Duodenal mucosa (tissue), 2 donors: ENCODE measurements around the gene PHACTR1.
"Not testable (repeated sequence)": the region's sequence is repeated elsewhere in the genome, so short reads cannot be mapped to it uniquely, and the experiment has no call there.

Experiments
- H3K27ac ChIP-seq: one replicate; pipeline ENCODE4 v1.7.0; 2013; ENCODE audit warnings: low read depth, low read length
- H3K27me3 ChIP-seq, 2 donors: one replicate each; pipeline ENCODE4 v1.7.0; 2013; ENCODE audit warnings: low read length in 2 of 2, control low read depth in 1 of 2; ENCODE audit not compliant: insufficient read depth in 2 of 2, control insufficient read depth in 1 of 2
- H3K36me3 ChIP-seq, 2 donors: one replicate each; pipeline ENCODE4 v1.7.0; 2013; ENCODE audit warnings: low read length in 2 of 2, control low read depth in 1 of 2; ENCODE audit not compliant: insufficient read depth in 2 of 2, control insufficient read depth in 1 of 2
- H3K4me1 ChIP-seq, 2 donors: one replicate each; pipeline ENCODE4 v1.7.0; 2013; ENCODE audit warnings: low read length in 2 of 2, control low read depth in 1 of 2; ENCODE audit not compliant: insufficient read depth in 2 of 2, control insufficient read depth in 1 of 2
- H3K4me3 ChIP-seq, 2 donors: one replicate each; pipeline ENCODE4 v1.7.0; 2013; ENCODE audit warnings: low read length in 2 of 2, low read depth in 1 of 2
- H3K9ac ChIP-seq, 2 donors: one replicate each; pipeline ENCODE4 v1.7.0; 2013; ENCODE audit warnings: low read length in 2 of 2, low read depth in 1 of 2
- H3K9me3 ChIP-seq, 2 donors: one replicate each; pipeline ENCODE4 v1.7.0; 2013; ENCODE audit warnings: low read length in 2 of 2, control low read depth in 1 of 2; ENCODE audit not compliant: control insufficient read depth in 1 of 2

PHACTR1 gene

DNA sequence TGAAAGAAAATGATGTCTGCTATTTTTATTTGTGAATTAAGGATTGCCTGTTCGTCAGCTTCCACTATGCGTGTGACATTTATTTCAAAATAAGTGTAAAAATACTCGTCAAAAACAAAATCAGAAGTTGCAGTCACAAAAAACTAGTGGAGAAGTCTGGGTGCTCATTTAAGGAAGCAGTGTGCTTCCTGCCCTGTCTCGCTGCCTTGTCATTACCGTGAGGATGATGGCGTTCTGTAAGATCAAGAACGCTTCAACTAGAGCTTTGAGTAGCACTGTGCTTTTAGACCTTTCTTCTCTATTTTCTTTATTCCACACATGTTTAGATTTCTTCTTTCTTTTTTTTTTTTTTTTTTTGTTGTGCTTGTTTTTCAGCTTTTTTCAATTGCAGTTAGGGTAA is 424.8 kb downstream of the PHACTR1 start:
- Histone ChIP-seq H3K4me3 (no peak overlapping the region), H3K36me3 (no peaks in the 10 kb centered on the region), H3K9ac (no peak overlapping the region), H3K4me1 (peaks cover under 1 to 16% of the 10 kb centered on the region in 2 donors), H3K27me3 (no peaks in the 10 kb centered on the region), H3K9me3 (no peaks in the 10 kb centered on the region), H3K27ac (no peak overlapping the region)

GRCh38 chr6:13142611-13143010 is 426.0 kb downstream of the PHACTR1 start:
- no peaks in the 10 kb centered on the region for H3K36me3 ChIP-seq

DNA sequence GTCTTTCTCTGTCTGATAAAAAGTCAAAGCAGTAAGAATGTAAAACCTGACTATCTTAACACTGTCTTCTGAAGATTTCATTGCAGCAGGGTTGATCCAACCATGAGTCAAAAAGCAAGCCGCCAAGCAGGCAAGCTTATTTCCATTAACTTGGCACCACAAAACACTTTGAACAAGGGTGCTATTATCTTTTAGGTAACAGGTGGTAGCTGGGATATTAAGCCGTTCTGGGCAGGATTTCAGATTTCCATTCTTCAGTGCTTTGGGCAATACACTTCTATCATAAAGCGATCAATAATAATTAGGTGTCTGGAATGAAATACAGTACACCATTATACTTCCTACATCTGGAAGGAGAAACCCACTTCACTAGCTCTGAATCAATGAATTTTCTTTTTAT is 429.9 kb downstream of the PHACTR1 start:
- H3K4me3 ChIP-seq: peak overlapping the region in 1 of 2 donors; percentile 42
- no peak overlapping the region for H3K9ac ChIP-seq
- peaks cover 8 to 28% of the 10 kb centered on the region in 2 donors for H3K4me1 ChIP-seq
- no peaks in the 10 kb centered on the region for H3K9me3 ChIP-seq
- no peaks in the 10 kb centered on the region for H3K36me3 ChIP-seq
- no peaks in the 10 kb centered on the region for H3K27me3 ChIP-seq
- no peak overlapping the region for H3K27ac ChIP-seq

More at GRCh38 chr6:13142611-13143010, 426.0 kb downstream of the PHACTR1 start:
- H3K27me3 ChIP-seq: no peaks in the 10 kb centered on the region
- H3K4me3 ChIP-seq: no peak overlapping the region
- no peak overlapping the region for H3K9ac ChIP-seq
- H3K9me3 ChIP-seq: no peaks in the 10 kb centered on the region
- peaks cover 8 to 28% of the 10 kb centered on the region in 2 donors for H3K4me1 ChIP-seq
- no peak overlapping the region for H3K27ac ChIP-seq

DNA sequence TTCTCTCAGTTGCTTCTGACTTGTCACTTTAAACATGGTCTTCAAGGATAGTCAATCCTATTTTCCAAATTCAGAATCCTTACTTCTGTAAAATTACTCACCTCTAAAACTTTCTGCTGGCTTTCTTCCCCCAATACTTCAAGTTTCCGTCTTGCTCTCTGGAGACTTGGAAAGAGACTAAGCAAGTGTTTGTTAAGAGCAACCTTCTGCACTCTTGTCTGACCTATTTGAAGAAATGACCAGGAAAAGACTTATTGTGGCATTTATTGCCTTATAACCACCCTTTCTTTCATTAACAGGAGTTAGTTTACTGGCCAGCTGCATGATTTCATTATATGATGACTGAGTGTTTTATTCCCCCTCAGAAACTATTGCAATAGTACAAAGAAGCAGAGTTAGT is 430.8 kb downstream of the PHACTR1 start:
- H3K9me3 ChIP-seq: no peaks in the 10 kb centered on the region
- H3K27me3 ChIP-seq: no peaks in the 10 kb centered on the region
- H3K27ac ChIP-seq: no peak overlapping the region
- H3K36me3 ChIP-seq: no peaks in the 10 kb centered on the region
- peaks cover 8 to 28% of the 10 kb centered on the region in 2 donors for H3K4me1 ChIP-seq
- peak overlapping the region in 1 of 2 donors; percentile 42 for H3K4me3 ChIP-seq
- no peak overlapping the region for H3K9ac ChIP-seq

GRCh38 chr6:13147782-13148181 is 431.2 kb downstream of the PHACTR1 start:
- Histone ChIP-seq H3K36me3 (no peaks in the 10 kb centered on the region), H3K9me3 (no peaks in the 10 kb centered on the region), H3K4me3 (no peak overlapping the region), H3K27me3 (no peaks in the 10 kb centered on the region), H3K4me1 (peaks cover 8 to 28% of the 10 kb centered on the region in 2 donors), H3K27ac (no peak overlapping the region), H3K9ac (no peak overlapping the region)

DNA sequence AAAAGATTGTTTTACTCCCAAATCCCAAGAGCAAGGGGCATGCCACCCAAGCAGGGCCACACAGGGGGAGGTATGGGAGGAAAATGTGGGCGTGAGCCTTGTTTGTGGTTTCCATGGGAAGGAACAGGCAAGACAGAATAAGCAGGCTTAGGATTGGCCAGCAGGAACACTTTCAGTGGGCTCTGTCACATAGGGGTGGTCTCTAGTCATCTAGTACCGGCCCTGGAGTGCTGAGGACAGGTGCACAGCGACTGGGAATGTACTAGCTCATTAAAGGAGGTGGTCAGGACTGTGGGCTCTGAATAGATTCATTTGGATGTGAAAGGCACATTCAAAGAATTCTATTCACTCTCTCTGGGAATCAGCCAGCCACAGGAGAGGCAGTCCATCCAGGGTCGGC is 436.2 kb downstream of the PHACTR1 start:
- no peaks in the 10 kb centered on the region for H3K36me3 ChIP-seq
- no peaks in the 10 kb centered on the region for H3K27me3 ChIP-seq
- H3K4me1 ChIP-seq: no peaks in the 10 kb centered on the region
- H3K9ac ChIP-seq: no peak overlapping the region
- H3K4me3 ChIP-seq: no peak overlapping the region
- no peak overlapping the region for H3K27ac ChIP-seq
- no peaks in the 10 kb centered on the region for H3K9me3 ChIP-seq

- H3K27ac ChIP-seq: no peak overlapping the region
- no peaks in the 10 kb centered on the region for H3K36me3 ChIP-seq
These were observed 439.8 kb downstream of the PHACTR1 start for GRCh38 chr6:13156381-13156780.

DNA sequence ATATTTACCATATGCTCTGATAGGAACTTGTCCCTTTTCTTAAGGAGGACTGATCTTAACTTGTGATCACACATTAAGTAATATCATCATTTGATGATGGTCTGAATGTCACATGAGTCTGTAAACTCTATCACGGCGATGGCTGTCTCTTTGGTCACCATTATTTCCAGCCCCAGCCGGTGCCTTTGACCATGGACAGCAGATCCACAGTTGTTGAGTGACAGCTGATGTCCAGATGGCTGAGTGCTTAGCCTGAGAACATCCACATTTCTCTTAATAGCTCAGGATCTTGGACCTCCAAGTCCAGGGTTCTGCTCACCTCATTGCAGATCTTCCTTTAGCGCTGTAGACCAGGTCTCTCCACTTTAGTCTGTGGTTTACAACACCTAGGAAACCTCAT is 440.7 kb downstream of the PHACTR1 start:
- Histone ChIP-seq H3K9ac (no peak overlapping the region), H3K4me3 (no peak overlapping the region), H3K9me3 (no peaks in the 10 kb centered on the region), H3K36me3 (no peaks in the 10 kb centered on the region), H3K27me3 (no peaks in the 10 kb centered on the region), H3K4me1 (no peaks in the 10 kb centered on the region), H3K27ac (no peak overlapping the region)

More at GRCh38 chr6:13156381-13156780, 439.8 kb downstream of the PHACTR1 start:
- H3K4me3 ChIP-seq: no peak overlapping the region
- no peaks in the 10 kb centered on the region for H3K4me1 ChIP-seq
- H3K9ac ChIP-seq: no peak overlapping the region
- H3K9me3 ChIP-seq: no peaks in the 10 kb centered on the region
- H3K27me3 ChIP-seq: no peaks in the 10 kb centered on the region

- Histone ChIP-seq H3K27me3 (no peaks in the 10 kb centered on the region), H3K36me3 (no peaks in the 10 kb centered on the region), H3K4me1 (peaks cover 5 to 6% of the 10 kb centered on the region in 2 donors), H3K4me3 (no peak overlapping the region), H3K9me3 (no peaks in the 10 kb centered on the region), H3K27ac (no peak overlapping the region), H3K9ac (no peak overlapping the region)
These were observed 442.7 kb downstream of the PHACTR1 start for GRCh38 chr6:13159300-13159699.

DNA sequence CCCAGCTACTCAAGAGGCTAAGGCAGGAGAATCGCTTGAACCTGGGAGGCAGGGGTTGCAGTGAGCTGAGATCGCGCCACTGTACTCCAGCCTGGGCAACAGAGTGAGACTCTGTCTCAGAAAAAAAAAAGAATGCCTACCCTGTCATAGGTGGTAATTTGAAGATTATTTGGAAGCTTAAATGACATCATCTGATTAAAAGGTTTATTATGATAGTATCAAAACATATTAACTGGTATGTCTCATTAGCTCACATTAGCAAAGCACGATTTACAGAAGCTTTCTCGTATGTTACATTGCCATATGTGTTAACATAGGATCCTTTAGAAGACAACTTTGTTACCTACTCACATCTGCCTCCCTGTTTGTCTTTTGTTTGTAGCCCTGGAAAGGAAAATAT is 443.3 kb downstream of the PHACTR1 start:
- H3K9me3 ChIP-seq, H3K27ac ChIP-seq, H3K9ac ChIP-seq, H3K27me3 ChIP-seq, H3K36me3 ChIP-seq, H3K4me1 ChIP-seq, H3K4me3 ChIP-seq: not testable (repeated sequence)
